Heart left ventricle (tissue), 16 donors: ENCODE results near the gene MIP. TPM values are rescaled to one million over a fixed set of nuclear protein-coding genes. Genes with fewer than 3 reads are reported as not detected.

Experiments
- ATAC-seq, 4 donors: fragments of 200-7000 bp; cut with Tn5 transposase; one replicate each; pipeline ENCODE4 v1.9.1; 2020 to 2022; ENCODE audit warnings: moderate library complexity in 4 of 4, mild to moderate bottlenecking in 3 of 4, moderate number of reproducible peaks in 1 of 4
- DNase-seq, 5 donors: peaks; one replicate each; pipeline ENCODE4 v3.0.0-alpha.2; 2020
- H3K27ac ChIP-seq, 12 donors: fragments of 200-600 bp; sonication (generic) in 4 of 12; one replicate each; pipeline versions ENCODE4 v1.5.0 to v1.8.0; 2016 to 2022; ENCODE audit warnings: mild to moderate bottlenecking in 2 of 12
- H3K27me3 ChIP-seq, 9 donors: fragments of 200-600 bp; sonication (generic) in 2 of 9; one replicate each; pipeline versions ENCODE4 v1.5.1 to v1.8.0; 2016 to 2022; ENCODE audit warnings: mild to moderate bottlenecking in 3 of 9
- H3K36me3 ChIP-seq, 9 donors: fragments of 200-600 bp; sonication (generic) in 2 of 9; one replicate each; pipeline versions ENCODE4 v1.5.0 to v1.8.0; 2018 to 2022; ENCODE audit warnings: mild to moderate bottlenecking in 2 of 9
- H3K4me1 ChIP-seq, 12 donors: fragments of 200-600 bp; sonication (generic) in 4 of 12; one replicate each; pipeline versions ENCODE4 v1.5.0 to v1.8.0; 2016 to 2022; ENCODE audit warnings: mild to moderate bottlenecking in 3 of 12
- H3K4me3 ChIP-seq, 12 donors: fragments of 200-600 bp; sonication (generic) in 4 of 12; one replicate each; pipeline versions ENCODE4 v1.5.0 to v1.8.0; 2017 to 2022; ENCODE audit warnings: mild to moderate bottlenecking in 9 of 12, moderate library complexity in 4 of 12
- H3K9me3 ChIP-seq, 12 donors: fragments of 200-600 bp; sonication (generic) in 4 of 12; one replicate each; pipeline versions ENCODE4 v1.5.0 to v1.8.0; 2016 to 2022; ENCODE audit warnings: mild to moderate bottlenecking in 1 of 12
- POLR2A ChIP-seq, 2 donors: fragments of 450-650 bp; IDR thresholded peaks; one replicate each; pipeline ENCODE4 v1.6.1; 2017; ENCODE audit warnings: antibody characterized with exemption in 2 of 2, mild to moderate bottlenecking in 2 of 2, moderate library complexity in 2 of 2
- WGBS, 4 donors: extraction: QIAGEN DNeasy Blood & Tissue Kit in 2 of 4; methylation state at CpG; one replicate each; pipeline versions ENCODE4 v1.1.5 to v1.1.7; 2013 to 2018; 5-methylcytosine and 5-hydroxymethylcytosine counted together
- intact Hi-C, 10 donors: fragments of 100-400 bp; cut with DNase I; formaldehyde crosslinking; loops; one replicate each; pipeline versions ENCODE4 v1.11.1 to v1.14.2; 2022
- polyA plus RNA-seq, 2 donors: library from polyadenylated mRNA; stranded (reverse); fragments of 200-250 nt; gene quantifications; one replicate each; pipeline ENCODE4 v1.2.3, GENCODE V29; 2013
- total RNA-seq, 9 donors: library from RNA; depleted of rRNA in 2 of 9; stranded (reverse); fragments of >200 nt in 2 of 9; fragmentation: NEBNext Ultra II Directional in 3 of 9; extraction: Animal tissue kit (Norgen Biotek cat#: 25700) in 3 of 9; gene quantifications; one replicate each; pipeline versions ENCODE4 v1.1.0 to v1.2.4, GENCODE V29; 2016 to 2023
- TF ChIP-seq, protein P1 (sequence below), 12 donors: fragments of 200-600 bp; sonication (generic) in 4 of 12; IDR thresholded peaks; one replicate each; pipeline versions ENCODE4 v1.5.0 to v1.8.0; 2018 to 2022; ENCODE audit warnings: antibody characterized with exemption in 12 of 12, mild to moderate bottlenecking in 5 of 12
- donor health status: ischemic (EF 13 %, LVEDD 7.1; RV severe dilation, severe dysfunction).
- donor health status: healthy with polysubstance abuse.
- donor health status: DM: no; HTN: yes; CAD: no.
- donor health status: DM: no; HTN: no; CAD: no.
- donor health status: ischemic (EF 25% LVEDD 6.9; RV normal size, moderate dysfunction).
- donor health status: ischemic (EF 25% LVEDD 5.7; RV mildly dilated, moderate dysfunction).
- donor health status: healthy.
- donor health status: DM: yes; HTN: yes; CAD: no.
- donor health status: ischemic (EF 35%, LVEDD 5.7; RV mildly dilated, moderate dysfunction).
- donor health status: nonischemic (EF 11% LVEDD 7.7; RV severe dilation, severe dysfunction).
- donor health status: DM: yes; HTN: yes; CAD: no.
- donor health status: PGD.
- donor health status: ischemic (EF 29% LVEDD 5.4; RV normal size, mild dysfunction).
- donor health status: nonischemic (EF 23%, LVEDD 6.1; RV moderate dilation, normal function).

MIP gene
- total and polyA plus RNA-seq, 11 donors = 0.28 to 0.32 TPM; not detected in 9

DNA sequence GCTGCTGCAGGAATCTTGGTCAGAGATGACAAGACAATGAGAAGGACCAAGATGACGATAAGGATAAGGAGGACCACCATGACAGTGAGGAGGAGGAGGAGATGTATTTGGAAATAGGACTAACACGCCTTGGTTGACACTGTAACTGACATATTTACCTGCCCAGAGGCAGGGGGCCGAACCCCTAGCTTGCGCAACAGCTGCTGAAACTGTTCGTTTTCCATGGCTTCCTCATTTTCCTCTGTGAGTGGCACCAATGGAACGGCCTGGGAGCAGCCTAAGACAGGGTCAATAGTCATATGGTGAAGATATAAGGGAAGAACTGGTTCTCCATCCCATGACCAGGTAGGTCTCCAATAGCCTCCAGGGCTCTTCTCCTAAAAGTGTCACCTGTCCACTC is 34.0 kb downstream of the MIP start:
- no peaks in the 10 kb centered on the region for H3K4me1 ChIP-seq
- H3K36me3 ChIP-seq = peaks cover 0 to 58% (median 12%) of the 10 kb centered on the region in 9 donors
- no peak for ATAC-seq

DNA sequence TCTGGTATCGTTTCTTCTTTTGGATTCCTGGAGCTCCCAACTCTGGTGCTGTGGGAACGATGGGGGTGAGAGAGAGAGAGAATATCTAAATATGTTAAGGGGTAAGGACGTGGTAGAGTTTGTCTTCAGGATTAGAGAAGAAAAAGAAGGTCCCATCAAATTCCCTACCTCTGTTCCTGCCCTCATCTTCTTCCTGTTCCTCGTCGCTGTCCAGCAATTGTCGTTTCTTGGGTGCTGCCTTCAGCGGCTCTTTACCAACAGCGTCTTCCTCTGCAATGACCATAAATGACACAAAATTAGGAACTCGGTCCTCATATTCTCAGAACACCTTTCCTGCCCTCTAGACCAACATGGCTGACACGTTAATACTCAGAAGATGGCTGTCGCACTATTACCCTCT is 36.7 kb downstream of the MIP start:
- Histone ChIP-seq H3K4me1 (no peaks in the 10 kb centered on the region), H3K4me3 (no peak overlapping the region), H3K27me3 (no peaks in the 10 kb centered on the region), H3K9me3 (no peaks in the 10 kb centered on the region), H3K36me3 (peaks cover 0 to 33% (median 4%) of the 10 kb centered on the region in 9 donors), H3K27ac (no peak overlapping the region)
- DNase-seq = no peak
- WGBS, 4 donors = 93 to 96% (median 95%) methylated on average over 11 of the region's 11 CpGs
- TF ChIP-seq, protein P1, sequence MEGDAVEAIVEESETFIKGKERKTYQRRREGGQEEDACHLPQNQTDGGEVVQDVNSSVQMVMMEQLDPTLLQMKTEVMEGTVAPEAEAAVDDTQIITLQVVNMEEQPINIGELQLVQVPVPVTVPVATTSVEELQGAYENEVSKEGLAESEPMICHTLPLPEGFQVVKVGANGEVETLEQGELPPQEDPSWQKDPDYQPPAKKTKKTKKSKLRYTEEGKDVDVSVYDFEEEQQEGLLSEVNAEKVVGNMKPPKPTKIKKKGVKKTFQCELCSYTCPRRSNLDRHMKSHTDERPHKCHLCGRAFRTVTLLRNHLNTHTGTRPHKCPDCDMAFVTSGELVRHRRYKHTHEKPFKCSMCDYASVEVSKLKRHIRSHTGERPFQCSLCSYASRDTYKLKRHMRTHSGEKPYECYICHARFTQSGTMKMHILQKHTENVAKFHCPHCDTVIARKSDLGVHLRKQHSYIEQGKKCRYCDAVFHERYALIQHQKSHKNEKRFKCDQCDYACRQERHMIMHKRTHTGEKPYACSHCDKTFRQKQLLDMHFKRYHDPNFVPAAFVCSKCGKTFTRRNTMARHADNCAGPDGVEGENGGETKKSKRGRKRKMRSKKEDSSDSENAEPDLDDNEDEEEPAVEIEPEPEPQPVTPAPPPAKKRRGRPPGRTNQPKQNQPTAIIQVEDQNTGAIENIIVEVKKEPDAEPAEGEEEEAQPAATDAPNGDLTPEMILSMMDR (IDR thresholded peaks at IDR 0.05) = no peak
- no peak for TF ChIP-seq POLR2A (IDR thresholded peaks at IDR 0.05)
- no peak for ATAC-seq
- intact Hi-C loops = no loop called here

More for the DNA sequence above, 34.0 kb downstream of the MIP start:
- Histone ChIP-seq H3K4me3 (no peak overlapping the region), H3K27ac (no peak overlapping the region), H3K27me3 (no peaks in the 10 kb centered on the region), H3K9me3 (no peaks in the 10 kb centered on the region)
- DNase-seq = no peak
- TF ChIP-seq, protein P1 (IDR thresholded peaks at IDR 0.05) = no peak
- TF ChIP-seq POLR2A (IDR thresholded peaks at IDR 0.05) = no peak
- WGBS, 4 donors = 87 to 89% (median 88%) methylated on average over 6 of the region's 6 CpGs
- intact Hi-C loops = no loop called here

DNA sequence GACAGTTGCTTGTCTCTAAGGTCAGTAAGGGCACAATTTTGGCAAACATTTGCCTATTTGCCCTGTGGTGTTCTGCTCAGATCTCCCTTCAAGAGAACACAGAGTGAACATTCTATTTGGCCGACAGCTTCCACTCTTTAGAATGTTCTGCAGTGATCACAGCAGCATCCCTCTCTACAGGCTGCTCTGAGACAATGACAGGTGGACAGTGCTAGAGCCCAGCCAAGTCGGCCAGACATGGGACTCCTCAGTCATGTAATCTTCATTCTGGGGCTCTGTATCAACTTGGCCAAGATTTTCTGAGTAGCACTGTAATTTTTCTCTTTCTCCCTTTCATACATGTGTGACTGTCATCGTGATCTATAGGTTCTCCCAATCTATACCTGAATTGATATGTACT is 40.1 kb downstream of the MIP start:
- Histone ChIP-seq H3K36me3 (peaks cover 0 to 11% (median 0%) of the 10 kb centered on the region in 9 donors), H3K4me3 (no peak overlapping the region), H3K27me3 (no peaks in the 10 kb centered on the region), H3K9me3 (no peaks in the 10 kb centered on the region), H3K27ac (no peak overlapping the region), H3K4me1 (no peaks in the 10 kb centered on the region)
- ATAC-seq (no peak), DNase-seq (no peak)
- WGBS, 4 donors = 83 to 90% (median 85%) methylated on average over 3 of the region's 3 CpGs
- no peak for TF ChIP-seq POLR2A (IDR thresholded peaks at IDR 0.05)
- TF ChIP-seq, protein P1 (IDR thresholded peaks at IDR 0.05) = no peak
- intact Hi-C loops = no loop called here

DNA sequence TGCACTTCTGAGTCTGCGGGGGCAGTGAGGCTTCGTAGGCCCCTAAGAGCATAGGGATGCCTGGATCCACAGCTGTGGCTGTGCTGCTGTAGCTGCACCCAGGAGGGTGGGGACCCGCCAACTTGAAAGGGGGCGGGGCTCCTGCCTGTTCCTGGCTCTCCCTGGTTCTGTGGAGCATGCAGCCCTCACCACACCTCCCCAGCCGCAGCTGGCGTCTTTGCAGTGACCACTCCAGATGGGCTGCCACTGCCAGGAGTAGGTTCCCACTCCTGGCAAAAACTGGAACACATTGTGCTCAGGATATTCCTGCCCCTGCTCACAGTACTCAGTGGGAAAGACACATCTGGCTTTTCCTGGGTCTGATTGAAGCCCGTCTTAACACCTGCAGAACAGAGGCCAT is 41.1 kb downstream of the MIP start:
- H3K27me3 ChIP-seq = no peaks in the 10 kb centered on the region
- TF ChIP-seq POLR2A (IDR thresholded peaks at IDR 0.05) = no peak
- TF ChIP-seq, protein P1 (IDR thresholded peaks at IDR 0.05) = no peak
- intact Hi-C loops = no loop called here
- H3K4me3 ChIP-seq = no peak overlapping the region
- no peaks in the 10 kb centered on the region for H3K9me3 ChIP-seq
- no peak for DNase-seq
- 81 to 91% (median 88%) methylated on average over 5 to 7 of the region's 7 CpGs for WGBS, 4 donors
- H3K4me1 ChIP-seq = no peaks in the 10 kb centered on the region
- H3K36me3 ChIP-seq = peaks cover 0 to 11% (median 0%) of the 10 kb centered on the region in 9 donors
- ATAC-seq = peak in 2 of 4 donors; percentile 26 to 37
- H3K27ac ChIP-seq = no peak overlapping the region
